HG02840 (cell line): ENCODE measurements around the gene LZIC.
"Not testable (repeated sequence)": the region's sequence is repeated elsewhere in the genome, so short reads cannot be mapped to it uniquely, and the experiment has no call there.

Source experiments
- ATAC-seq: cut with Tn5 transposase; IDR thresholded peaks from one replicate; pipeline ENCODE4 v1.9.1; 2021; ENCODE audit warnings: mild to moderate bottlenecking, moderate library complexity, moderate number of reproducible peaks; ENCODE audit not compliant: unreplicated experiment, low FRiP score

The LZIC gene

GRCh38 chr1:9942939-9943788, at the start of gene LZIC, which contains the start of gene NMNAT1:
Gene LZIC, minus strand, starts transcription at chr1:9943391. Its CDS starts 6,772 bp downstream, at chr1:9936619.
Gene NMNAT1, plus strand, starts transcription at chr1:9943475. Its CDS starts 28,599 bp downstream, at chr1:9972074.
- ATAC-seq, result peak; percentile 82

GRCh38 chr1:9992910-9993309, 49.7 kb upstream of the LZIC start:
- no peak for ATAC-seq

GRCh38 chr1:9990944-9991343, 47.8 kb upstream of the LZIC start:
- ATAC-seq, result no peak

- ATAC-seq, result no peak
These were observed 46.6 kb upstream of the LZIC start for GRCh38 chr1:9989773-9990172.

GRCh38 chr1:9985001-9985400, 41.8 kb upstream of the LZIC start:
- ATAC-seq, result no peak

GRCh38 chr1:9984253-9984652, 41.1 kb upstream of the LZIC start:
- no peak for ATAC-seq

- ATAC-seq, result no peak
These were observed 17.7 kb upstream of the LZIC start for GRCh38 chr1:9960706-9961562.

- ATAC-seq, result no peak
These were observed 16.8 kb upstream of the LZIC start for GRCh38 chr1:9960011-9960410.

GRCh38 chr1:9957726-9958125, 14.5 kb upstream of the LZIC start:
- ATAC-seq, result no peak

- no peak for ATAC-seq
These were observed 3.1 kb upstream of the LZIC start for GRCh38 chr1:9946315-9946714.

- ATAC-seq, result peak; percentile 31
These were observed 722 bp downstream of the LZIC start for GRCh38 chr1:9942399-9942938.

GRCh38 chr1:9929431-9930385, 13.5 kb downstream of the LZIC start:
- ATAC-seq, result no peak

GRCh38 chr1:9927259-9927658, 15.9 kb downstream of the LZIC start:
- ATAC-seq, result no peak

- no peak for ATAC-seq
These were observed 20.8 kb downstream of the LZIC start for GRCh38 chr1:9922342-9922741.

GRCh38 chr1:9920606-9921005, 22.6 kb downstream of the LZIC start:
- ATAC-seq, result no peak

- no peak for ATAC-seq
These were observed 25.3 kb downstream of the LZIC start for GRCh38 chr1:9917901-9918300.

GRCh38 chr1:9917495-9917894, 25.7 kb downstream of the LZIC start:
- ATAC-seq, result not testable (repeated sequence)

- no peak for ATAC-seq
These were observed 26.7 kb downstream of the LZIC start for GRCh38 chr1:9916452-9916851.

GRCh38 chr1:9914610-9914937, 28.6 kb downstream of the LZIC start:
- no peak for ATAC-seq

GRCh38 chr1:9912264-9912936, 30.8 kb downstream of the LZIC start:
- ATAC-seq, result no peak
